ENCODE results near the gene DDX27. TPM values are rescaled to one million over a fixed set of nuclear protein-coding genes. Genes with fewer than 3 reads are reported as not detected.

DDX27 gene
- total and polyA plus RNA-seq, 2 of the 13 experiments (the other 11 are each of a cell fraction or from before 2014, with no cell fraction given): 42.6 to 72.8 TPM

- TF ChIP-seq MTERF4 (CRISPR knock-in tag; IDR thresholded peaks at IDR 0.05) (no peak), ZFX (CRISPR knock-in tag; IDR thresholded peaks at IDR 0.05; ENCODE audit: low read depth) (no peak), ZNF615 (CRISPR knock-in tag; IDR thresholded peaks at IDR 0.05; ENCODE audit: borderline replicate concordance) (no peak), RXRA (CRISPR knock-in tag; IDR thresholded peaks at IDR 0.05) (no peak), MZF1 (CRISPR knock-in tag; IDR thresholded peaks at IDR 0.05; ENCODE audit: borderline replicate concordance) (no peak), ZNF335 (CRISPR knock-in tag; IDR thresholded peaks at IDR 0.05) (no peak), TIGD3 (CRISPR knock-in tag; IDR thresholded peaks at IDR 0.05; ENCODE audit: borderline replicate concordance) (no peak), ZNF784 (CRISPR knock-in tag; IDR thresholded peaks at IDR 0.05; ENCODE audit: borderline replicate concordance) (no peak), ZNF678 (CRISPR knock-in tag; IDR thresholded peaks at IDR 0.05) (no peak), ARNTL (CRISPR knock-in tag; IDR thresholded peaks at IDR 0.05) (no peak), THRA (CRISPR knock-in tag; IDR thresholded peaks at IDR 0.05; ENCODE audit: borderline replicate concordance) (no peak), TBL1XR1 (IDR thresholded peaks at IDR 0.05; ENCODE audit: borderline replicate concordance, low read length, partially characterized antibody) (no peak), TARDBP (CRISPR knock-in tag; IDR thresholded peaks at IDR 0.05) (no peak), DBP (CRISPR knock-in tag; IDR thresholded peaks at IDR 0.05; ENCODE audit: not compliant biosample characterization) (no peak), ZNF792 (CRISPR knock-in tag; IDR thresholded peaks at IDR 0.05) (no peak), ZNF609 (CRISPR knock-in tag; IDR thresholded peaks at IDR 0.05; ENCODE audit: borderline replicate concordance) (no peak), PLSCR1 (CRISPR knock-in tag; IDR thresholded peaks at IDR 0.05; ENCODE audit: borderline replicate concordance) (no peak), MXD3 (CRISPR knock-in tag; IDR thresholded peaks at IDR 0.05) (no peak)
Observed at GRCh38 chr20:49187330-49187850, 31.8 kb upstream of the DDX27 start (continued).
